Measurements from ENCODE around the gene PPARD. TPM values are rescaled to one million over a fixed set of nuclear protein-coding genes. Genes with fewer than 3 reads are reported as not detected.

The PPARD gene
- polyA plus RNA-seq, 1 experiment: 26.9 TPM

GRCh38 chr6:35392773-35393672 lies 50.7 kb downstream of the PPARD start:
- H3K27me3 ChIP-seq (ENCODE audit: control insufficient read depth, insufficient read depth, low read length): no peaks in the 10 kb centered on the region
- POLR2A ChIA-PET: no interaction called here
- TF ChIP-seq CTCF (IDR thresholded peaks at IDR 0.05; ENCODE audit: low read depth, low read length): no peak
- H3K9me3 ChIP-seq (ENCODE audit: control insufficient read depth, insufficient read depth, low read length): no peaks in the 10 kb centered on the region; the same call in 1 of the 2 replicates
- no peak overlapping the region for H3K4me3 ChIP-seq (ENCODE audit: low read depth, low read length)
- CTCF ChIA-PET: no interaction called here
- no peak for DNase-seq (ENCODE audit: low read depth, low spot score)
- peak overlapping the region; percentile 95 for H3K27ac ChIP-seq (ENCODE audit: low read depth, low read length)

GRCh38 chr6:35396991-35397390 lies 54.6 kb downstream of the PPARD start:
- CTCF ChIA-PET: no interaction called here
- Histone ChIP-seq H3K27ac (ENCODE audit: low read depth, low read length) (peak overlapping the region; percentile 21), H3K27me3 (ENCODE audit: control insufficient read depth, insufficient read depth, low read length) (no peaks in the 10 kb centered on the region), H3K4me3 (ENCODE audit: low read depth, low read length) (no peak overlapping the region), H3K9me3 (ENCODE audit: control insufficient read depth, insufficient read depth, low read length) (no peaks in the 10 kb centered on the region)
- no peak for DNase-seq (ENCODE audit: low read depth, low spot score)
- TF ChIP-seq CTCF (IDR thresholded peaks at IDR 0.05; ENCODE audit: low read depth, low read length): no peak
- POLR2A ChIA-PET: no interaction called here

GRCh38 chr6:35397806-35398418 lies 55.6 kb downstream of the PPARD start:
- no peak for TF ChIP-seq CTCF (IDR thresholded peaks at IDR 0.05; ENCODE audit: low read depth, low read length)
- ChIA-PET CTCF (interaction anchor here (1.0 to 5.2 kb wide), 2 partner anchors 17 to 56 kb away, joined by 3 to 18 read pairs; no protein-coding TSS in a partner anchor), POLR2A (no interaction called here)
- Histone ChIP-seq H3K27me3 (ENCODE audit: control insufficient read depth, insufficient read depth, low read length) (no peaks in the 10 kb centered on the region), H3K27ac (ENCODE audit: low read depth, low read length) (no peak overlapping the region), H3K9me3 (ENCODE audit: control insufficient read depth, insufficient read depth, low read length) (no peaks in the 10 kb centered on the region), H3K4me3 (ENCODE audit: low read depth, low read length) (no peak overlapping the region)
- no peak for DNase-seq (ENCODE audit: low read depth, low spot score)

- Histone ChIP-seq H3K27me3 (ENCODE audit: control insufficient read depth, insufficient read depth, low read length) (no peaks in the 10 kb centered on the region), H3K9me3 (ENCODE audit: control insufficient read depth, insufficient read depth, low read length) (no peaks in the 10 kb centered on the region), H3K27ac (ENCODE audit: low read depth, low read length) (no peak overlapping the region), H3K4me3 (ENCODE audit: low read depth, low read length) (no peak overlapping the region)
- TF ChIP-seq CTCF (IDR thresholded peaks at IDR 0.05; ENCODE audit: low read depth, low read length): no peak
- ChIA-PET POLR2A (no interaction called here), CTCF (interaction anchor here (5.2 kb wide), 1 partner anchor 17 kb away, joined by 18 read pairs; no protein-coding TSS in a partner anchor)
- DNase-seq (ENCODE audit: low read depth, low spot score): no peak
Observed at GRCh38 chr6:35398526-35398925, 56.2 kb downstream of the PPARD start.

GRCh38 chr6:35400111-35400510 lies 57.8 kb downstream of the PPARD start:
- ChIA-PET CTCF (interaction anchor here (5.2 kb wide), 1 partner anchor 15 kb away, joined by 18 read pairs; no protein-coding TSS in a partner anchor), POLR2A (no interaction called here)
- Histone ChIP-seq H3K9me3 (ENCODE audit: control insufficient read depth, insufficient read depth, low read length) (no peaks in the 10 kb centered on the region), H3K27ac (ENCODE audit: low read depth, low read length) (no peak overlapping the region), H3K27me3 (ENCODE audit: control insufficient read depth, insufficient read depth, low read length) (no peaks in the 10 kb centered on the region), H3K4me3 (ENCODE audit: low read depth, low read length) (no peak overlapping the region)
- DNase-seq (ENCODE audit: low read depth, low spot score): no peak
- no peak for TF ChIP-seq CTCF (IDR thresholded peaks at IDR 0.05; ENCODE audit: low read depth, low read length)
